ENCODE data around the gene SNTG2.

- TF ChIP-seq EZH2 (IDR thresholded peaks at IDR 0.05) (no peak), POLR2AphosphoS5 (IDR thresholded peaks at IDR 0.05; ENCODE audit: borderline replicate concordance, low read depth, low read length) (no peak)
Observed at GRCh38 chr2:1077911-1078310, 127.3 kb downstream of the SNTG2 start.
